Omental fat pad (tissue), 4 donors: ENCODE results near the gene BCAS1. TPM values are rescaled to one million over a fixed set of nuclear protein-coding genes. Genes with fewer than 3 reads are reported as not detected.

Experiments used
- ATAC-seq: fragments of 150-250 bp; one replicate; pipeline ENCODE4 v1.9.1; 2016; ENCODE audit warnings: mild to moderate bottlenecking, moderate library complexity; ENCODE audit not compliant: low FRiP score
- DNase-seq: peaks from one replicate; pipeline ENCODE4 v3.0.0-alpha.2; 2019; ENCODE audit warnings: low spot score
- total RNA-seq, 4 donors: library from RNA; depleted of rRNA; stranded (reverse); fragments of >200 nt; gene quantifications; one replicate each; pipeline ENCODE4 v1.1.0, GENCODE V29; 2016
- TF ChIP-seq, protein P1 (sequence below), 3 donors: fragments of 450-650 bp; IDR thresholded peaks; one replicate each; pipeline ENCODE4 v1.5.1; 2016 to 2017; ENCODE audit warnings: antibody characterized with exemption in 3 of 3, mild to moderate bottlenecking in 3 of 3, moderate library complexity in 2 of 3

BCAS1 gene
- total RNA-seq, 4 donors from 2014 or later = 0.50 to 2.2 (median 0.56) TPM; not detected in 1

- DNase-seq (no peak), ATAC-seq (no peak)
- TF ChIP-seq, protein P1, sequence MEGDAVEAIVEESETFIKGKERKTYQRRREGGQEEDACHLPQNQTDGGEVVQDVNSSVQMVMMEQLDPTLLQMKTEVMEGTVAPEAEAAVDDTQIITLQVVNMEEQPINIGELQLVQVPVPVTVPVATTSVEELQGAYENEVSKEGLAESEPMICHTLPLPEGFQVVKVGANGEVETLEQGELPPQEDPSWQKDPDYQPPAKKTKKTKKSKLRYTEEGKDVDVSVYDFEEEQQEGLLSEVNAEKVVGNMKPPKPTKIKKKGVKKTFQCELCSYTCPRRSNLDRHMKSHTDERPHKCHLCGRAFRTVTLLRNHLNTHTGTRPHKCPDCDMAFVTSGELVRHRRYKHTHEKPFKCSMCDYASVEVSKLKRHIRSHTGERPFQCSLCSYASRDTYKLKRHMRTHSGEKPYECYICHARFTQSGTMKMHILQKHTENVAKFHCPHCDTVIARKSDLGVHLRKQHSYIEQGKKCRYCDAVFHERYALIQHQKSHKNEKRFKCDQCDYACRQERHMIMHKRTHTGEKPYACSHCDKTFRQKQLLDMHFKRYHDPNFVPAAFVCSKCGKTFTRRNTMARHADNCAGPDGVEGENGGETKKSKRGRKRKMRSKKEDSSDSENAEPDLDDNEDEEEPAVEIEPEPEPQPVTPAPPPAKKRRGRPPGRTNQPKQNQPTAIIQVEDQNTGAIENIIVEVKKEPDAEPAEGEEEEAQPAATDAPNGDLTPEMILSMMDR (IDR thresholded peaks at IDR 0.05) = no peak
Observed at GRCh38 chr20:54029176-54029575, 41.2 kb downstream of the BCAS1 start.

- ATAC-seq (no peak), DNase-seq (no peak)
- TF ChIP-seq, protein P1 (IDR thresholded peaks at IDR 0.05) = no peak
Observed at GRCh38 chr20:54028276-54029011, 42.0 kb downstream of the BCAS1 start.

DNA sequence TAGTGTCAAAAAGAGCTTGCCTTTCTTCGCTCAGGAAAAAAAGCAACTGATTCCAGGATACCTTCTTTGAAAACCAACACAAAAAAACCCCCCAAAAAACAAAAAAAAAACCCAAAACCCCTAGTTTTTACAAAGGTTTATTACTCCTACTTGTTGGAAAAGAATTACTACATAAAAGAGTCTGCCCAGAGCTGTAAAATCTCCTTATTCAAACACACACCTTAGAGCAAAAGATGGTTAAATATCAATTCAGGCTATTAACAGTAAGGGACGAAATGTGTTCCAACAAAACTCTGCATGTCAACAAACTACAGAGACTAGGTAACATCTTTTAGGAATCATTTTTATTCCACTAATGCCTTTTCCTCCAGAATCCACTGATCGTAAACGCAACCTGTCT lies 42.7 kb downstream of the BCAS1 start:
- ATAC-seq (no peak), DNase-seq (no peak)
- TF ChIP-seq, protein P1 (IDR thresholded peaks at IDR 0.05) = no peak

GRCh38 chr20:54026295-54027064 lies 43.9 kb downstream of the BCAS1 start:
- no peak for ATAC-seq
- TF ChIP-seq, protein P1 (IDR thresholded peaks at IDR 0.05) = no peak

GRCh38 chr20:54025251-54025771 lies 45.1 kb downstream of the BCAS1 start:
- DNase-seq (no peak), ATAC-seq (peak; percentile 80)
- TF ChIP-seq, protein P1 (IDR thresholded peaks at IDR 0.05) = no peak

More at GRCh38 chr20:54026295-54027064, 43.9 kb downstream of the BCAS1 start:
- DNase-seq = no peak

- no peak for DNase-seq
- ATAC-seq = no peak
- TF ChIP-seq, protein P1 (IDR thresholded peaks at IDR 0.05) = no peak
Observed at GRCh38 chr20:54023406-54023805, 47.0 kb downstream of the BCAS1 start.
